ENCODE data around the gene SLC44A4. TPM values are rescaled to one million over a fixed set of nuclear protein-coding genes. Genes with fewer than 3 reads are reported as not detected.
"Not testable (repeated sequence)": the region's sequence is repeated elsewhere in the genome, so short reads cannot be mapped to it uniquely, and the experiment has no call there.

The SLC44A4 gene
- polyA plus RNA-seq, 4 donors: 2.4 to 53.4 (median 41.4) TPM

GRCh38 chr6:31831350-31832215, 47.2 kb downstream of the SLC44A4 start:
- no peak for DNase-seq (ENCODE audit: low read depth in 4 of 4, low spot score in 3 of 4)

- no peak for DNase-seq (ENCODE audit: low read depth in 4 of 4, low spot score in 3 of 4)
These were observed 47.9 kb downstream of the SLC44A4 start for GRCh38 chr6:31830886-31831335.

GRCh38 chr6:31829633-31830283, 49.0 kb downstream of the SLC44A4 start:
- peak in 1 of 4 donors; percentile 68 for DNase-seq (ENCODE audit: low read depth in 4 of 4, low spot score in 3 of 4)

- peak; percentile 98 to 100 (median 100) for DNase-seq (ENCODE audit: low read depth in 4 of 4, low spot score in 3 of 4)
These were observed 51.3 kb downstream of the SLC44A4 start, which contains the start of gene HSPA1B for GRCh38 chr6:31827286-31828079. TSS of gene HSPA1B (plus strand) at chr6:31827738. CDS start at chr6:31827951, 213 bp downstream.

GRCh38 chr6:31826793-31827285, 52.0 kb downstream of the SLC44A4 start:
- DNase-seq (ENCODE audit: low read depth in 4 of 4, low spot score in 3 of 4): peak in 1 of 4 donors; percentile 55

GRCh38 chr6:31825553-31825952, 53.2 kb downstream of the SLC44A4 start:
- DNase-seq (ENCODE audit: low read depth in 4 of 4, low spot score in 3 of 4): no peak

- DNase-seq (ENCODE audit: low read depth in 4 of 4, low spot score in 3 of 4): not testable (repeated sequence)
These were observed 55.1 kb downstream of the SLC44A4 start for GRCh38 chr6:31823592-31824196.

- peak in 1 of 4 donors; percentile 62 for DNase-seq (ENCODE audit: low read depth in 4 of 4, low spot score in 3 of 4)
These were observed 56.6 kb downstream of the SLC44A4 start for GRCh38 chr6:31822036-31822821.

GRCh38 chr6:31821301-31822035, 57.3 kb downstream of the SLC44A4 start:
- DNase-seq (ENCODE audit: low read depth in 4 of 4, low spot score in 3 of 4): peak in 1 of 4 donors; percentile 62

GRCh38 chr6:31820399-31820798, 58.4 kb downstream of the SLC44A4 start:
- DNase-seq (ENCODE audit: low read depth in 4 of 4, low spot score in 3 of 4): not testable (repeated sequence)

- DNase-seq (ENCODE audit: low read depth in 4 of 4, low spot score in 3 of 4): no peak
These were observed 58.9 kb downstream of the SLC44A4 start for GRCh38 chr6:31819871-31820299.

- DNase-seq (ENCODE audit: low read depth in 4 of 4, low spot score in 3 of 4): not testable (repeated sequence)
These were observed 60.8 kb downstream of the SLC44A4 start for GRCh38 chr6:31817929-31818511.

- not testable (repeated sequence) for DNase-seq (ENCODE audit: low read depth in 4 of 4, low spot score in 3 of 4)
These were observed 61.5 kb downstream of the SLC44A4 start for GRCh38 chr6:31817133-31817928.

GRCh38 chr6:31815025-31815838, 63.6 kb downstream of the SLC44A4 start, which contains the start of the genes HSPA1A and HSPA1L:
TSS of gene HSPA1A (plus strand) at chr6:31815543. CDS start at chr6:31815757, 214 bp downstream.
TSS of gene HSPA1L (minus strand) at chr6:31815283. CDS start at chr6:31811972, 3,311 bp downstream.
- DNase-seq (ENCODE audit: low read depth in 4 of 4, low spot score in 3 of 4): peak in 3 of 4 donors; percentile 94 to 95 (median 95)

- peak in 3 of 4 donors; percentile 88 to 96 (median 94) for DNase-seq (ENCODE audit: low read depth in 4 of 4, low spot score in 3 of 4)
These were observed 64.1 kb downstream of the SLC44A4 start for GRCh38 chr6:31814677-31815024.

- no peak for DNase-seq (ENCODE audit: low read depth in 4 of 4, low spot score in 3 of 4)
These were observed 65.3 kb downstream of the SLC44A4 start for GRCh38 chr6:31813465-31813849.

Data from left renal pelvis (tissue), 4 donors.